Effector memory CD4-positive, alpha-beta T cell (primary cell): ENCODE data around the gene TERB2.
"Not testable (repeated sequence)": the region's sequence is repeated elsewhere in the genome, so short reads cannot be mapped to it uniquely, and the experiment has no call there.

Experiments
- DNase-seq, 3 donors: peaks; one replicate each; pipeline ENCODE4 v3.0.0-alpha.2; 2020
- H3K27ac ChIP-seq: 2 replicates; pipeline ENCODE4 v1.7.0; 2013; ENCODE audit warnings: mild to moderate bottlenecking, low read length, moderate library complexity; ENCODE audit not compliant: insufficient read depth, poor library complexity, severe bottlenecking
- H3K27me3 ChIP-seq: replicated peaks from 2 replicates; pipeline ENCODE4 v1.7.0; 2013; ENCODE audit warnings: mild to moderate bottlenecking, low read length; ENCODE audit not compliant: insufficient read depth, control insufficient read depth, poor library complexity, severe bottlenecking
- H3K36me3 ChIP-seq: 2 replicates; pipeline ENCODE4 v1.7.0; 2013; ENCODE audit warnings: mild to moderate bottlenecking, low read length, moderate library complexity; ENCODE audit not compliant: control insufficient read depth, insufficient read depth
- H3K4me1 ChIP-seq: 2 replicates; pipeline ENCODE4 v1.7.0; 2013; ENCODE audit warnings: low read length, mild to moderate bottlenecking; ENCODE audit not compliant: control insufficient read depth, insufficient read depth, poor library complexity, severe bottlenecking
- H3K4me3 ChIP-seq: 2 replicates; pipeline ENCODE4 v1.7.0; 2013; ENCODE audit warnings: low read length, low read depth, mild to moderate bottlenecking; ENCODE audit not compliant: insufficient read depth, poor library complexity, severe bottlenecking
- H3K9me3 ChIP-seq: 2 replicates; pipeline ENCODE4 v1.7.0; 2013; ENCODE audit warnings: mild to moderate bottlenecking, low read length, moderate library complexity; ENCODE audit not compliant: control insufficient read depth

TERB2 gene

DNA sequence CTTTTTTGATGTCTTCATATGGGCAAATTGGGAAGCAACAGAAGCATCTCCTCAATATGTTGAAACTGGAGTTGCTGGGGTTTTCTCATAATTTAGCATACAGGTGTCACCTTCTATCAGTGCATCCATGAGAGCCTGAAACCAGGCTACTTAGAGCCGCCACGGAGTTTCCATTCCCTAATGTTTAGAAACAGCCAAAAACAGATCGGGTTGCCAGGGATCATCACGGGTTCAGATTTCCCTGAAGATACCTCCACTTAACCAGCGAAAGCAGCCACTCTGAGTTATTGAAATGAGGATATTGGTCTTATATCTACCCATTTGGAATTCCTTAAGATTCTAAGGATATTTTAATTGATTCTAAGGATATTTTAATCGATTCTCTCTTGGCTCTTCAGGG, 14.5 kb downstream of the TERB2 start:
- H3K27ac ChIP-seq, result no peak overlapping the region

DNA sequence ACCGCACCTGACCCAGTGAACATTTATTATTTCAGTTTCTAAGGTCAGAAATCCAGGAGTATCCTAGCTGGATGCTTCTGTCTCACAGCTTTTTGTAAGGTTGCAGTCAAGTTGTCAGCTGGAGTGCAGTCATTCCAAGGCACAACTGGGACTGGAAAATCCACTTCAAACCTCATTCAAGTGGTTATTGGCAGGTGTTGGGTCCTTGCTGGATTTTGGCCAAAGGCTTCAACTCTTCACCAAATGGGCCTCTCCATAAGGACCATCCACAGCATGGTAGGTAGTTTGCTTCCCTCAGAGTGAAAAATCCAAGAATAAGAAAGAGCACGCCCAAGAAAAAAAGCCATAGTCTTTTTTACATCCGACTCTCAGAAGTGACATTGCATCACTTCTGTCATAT, 19.7 kb downstream of the TERB2 start:
- H3K36me3 ChIP-seq, H3K27ac ChIP-seq, H3K4me1 ChIP-seq, DNase-seq, H3K4me3 ChIP-seq, H3K27me3 ChIP-seq, H3K9me3 ChIP-seq: not testable (repeated sequence)

More for the DNA sequence above, 14.5 kb downstream of the TERB2 start:
- Histone ChIP-seq H3K27me3 (no peaks in the 10 kb centered on the region), H3K4me1 (no peaks in the 10 kb centered on the region), H3K9me3 (no peaks in the 10 kb centered on the region), H3K36me3 (no peaks in the 10 kb centered on the region), H3K4me3 (no peak overlapping the region)
- DNase-seq, result no peak

DNA sequence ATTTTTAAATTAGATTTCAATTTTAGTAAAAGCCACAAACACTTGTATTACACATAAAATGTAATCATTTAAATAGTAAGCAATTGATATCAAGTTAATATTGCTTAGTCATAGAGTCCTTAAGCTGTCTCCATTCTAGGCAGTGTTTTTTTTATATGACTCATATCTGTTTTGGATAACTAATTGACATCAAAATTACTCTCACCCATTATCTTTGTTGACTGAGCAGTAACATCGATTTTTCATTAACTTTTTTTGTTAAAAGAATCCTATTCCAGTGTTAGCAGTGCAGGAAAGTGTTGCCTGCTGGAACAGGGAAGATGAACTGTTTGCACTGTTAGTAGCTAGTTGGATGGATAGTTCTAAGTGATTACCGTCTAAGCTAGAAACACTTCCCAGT, 21.3 kb downstream of the TERB2 start:
- DNase-seq, H3K4me3 ChIP-seq, H3K27ac ChIP-seq, H3K27me3 ChIP-seq, H3K4me1 ChIP-seq, H3K9me3 ChIP-seq, H3K36me3 ChIP-seq: not testable (repeated sequence)

DNA sequence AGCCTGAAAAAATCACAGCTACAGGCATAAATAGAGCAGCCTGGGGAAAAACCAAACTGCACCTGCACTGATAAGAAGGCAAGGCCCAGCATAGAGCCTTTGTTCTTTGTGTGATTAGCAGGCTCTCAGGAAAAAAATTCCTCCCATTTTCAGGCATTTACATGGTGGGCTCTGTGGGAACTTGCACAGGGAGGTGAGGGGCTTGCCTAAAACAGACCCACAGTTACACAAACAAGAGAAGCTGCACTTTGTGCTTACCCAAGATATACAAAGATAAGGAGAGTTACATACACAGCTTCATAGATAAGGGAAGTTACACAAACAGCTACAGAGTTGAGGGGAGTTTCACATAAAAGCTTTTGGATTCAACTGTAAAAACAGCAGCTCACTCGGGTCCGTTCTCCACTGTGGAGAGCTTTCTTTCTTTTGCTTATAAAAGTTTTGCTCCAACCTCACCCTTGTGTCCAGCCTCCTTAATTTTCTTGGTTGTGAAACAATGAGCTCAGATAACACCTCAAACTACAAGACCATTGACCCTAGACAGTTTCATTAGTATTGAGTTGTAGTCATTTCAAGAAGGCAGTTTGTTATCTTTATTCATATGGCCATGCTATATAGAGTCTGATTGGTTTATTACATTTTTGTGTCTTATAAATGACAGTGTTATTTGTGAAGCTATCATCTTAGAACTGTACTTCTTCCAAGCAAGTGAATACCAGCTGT, 23.3 kb downstream of the TERB2 start:
- not testable (repeated sequence) for H3K36me3 ChIP-seq, H3K27me3 ChIP-seq, H3K4me3 ChIP-seq, H3K9me3 ChIP-seq, H3K4me1 ChIP-seq, H3K27ac ChIP-seq, DNase-seq

DNA sequence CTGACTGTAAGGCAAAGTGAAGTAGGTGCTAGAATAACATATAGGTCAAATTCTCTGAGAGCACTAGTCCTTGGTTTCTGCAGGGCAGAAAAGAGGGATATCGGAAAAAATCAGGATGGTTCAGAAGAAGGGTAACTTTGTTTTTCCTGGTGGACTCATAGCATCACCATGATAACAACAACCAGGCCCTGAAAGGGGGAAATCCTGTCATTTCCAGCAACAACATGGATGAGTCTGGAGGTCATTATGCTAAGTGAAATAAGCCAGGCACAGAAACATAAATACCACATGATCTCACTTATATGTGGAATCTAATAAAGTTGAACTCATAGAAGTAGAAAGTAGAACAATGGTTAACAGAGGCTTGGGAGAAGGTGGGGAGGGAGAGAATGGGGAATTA, 27.7 kb downstream of the TERB2 start:
- H3K36me3 ChIP-seq, H3K9me3 ChIP-seq, H3K4me1 ChIP-seq, H3K27ac ChIP-seq, H3K27me3 ChIP-seq, DNase-seq, H3K4me3 ChIP-seq: not testable (repeated sequence)

DNA sequence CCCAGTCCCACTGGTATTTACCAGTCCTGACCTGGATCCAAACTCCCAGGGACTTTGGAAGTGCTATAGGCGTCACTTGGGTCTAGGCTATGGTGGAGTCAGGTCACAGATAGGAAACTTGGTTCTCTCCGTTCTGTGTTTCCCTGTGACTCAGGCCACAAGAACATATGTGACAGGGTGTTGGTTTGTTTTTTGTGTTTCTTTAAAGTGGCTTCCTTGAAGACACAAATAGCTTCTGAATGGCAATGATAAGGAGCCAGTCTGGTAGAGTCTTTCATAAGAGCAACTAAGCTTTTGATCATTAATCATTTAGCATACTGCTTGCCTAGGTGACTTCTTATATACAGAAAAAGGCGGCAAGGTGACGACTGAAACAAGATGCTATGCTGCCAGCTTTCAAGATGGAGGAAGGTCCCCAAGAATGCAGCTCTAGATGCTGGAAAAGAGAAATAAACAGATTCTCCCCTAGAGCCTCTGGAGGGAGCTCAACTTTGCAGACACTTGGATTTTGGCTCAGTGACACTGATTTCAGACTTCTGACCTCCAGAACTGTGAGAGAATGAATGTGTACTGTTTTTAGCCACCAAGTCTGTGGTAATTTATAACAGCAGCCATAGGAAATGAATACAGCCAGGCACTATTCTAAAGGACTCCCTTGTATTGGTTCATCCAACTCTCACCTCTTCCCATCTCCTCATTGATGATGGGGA, 30.0 kb downstream of the TERB2 start:
- not testable (repeated sequence) for H3K4me1 ChIP-seq, H3K9me3 ChIP-seq, H3K27me3 ChIP-seq, H3K4me3 ChIP-seq, H3K36me3 ChIP-seq, DNase-seq, H3K27ac ChIP-seq

DNA sequence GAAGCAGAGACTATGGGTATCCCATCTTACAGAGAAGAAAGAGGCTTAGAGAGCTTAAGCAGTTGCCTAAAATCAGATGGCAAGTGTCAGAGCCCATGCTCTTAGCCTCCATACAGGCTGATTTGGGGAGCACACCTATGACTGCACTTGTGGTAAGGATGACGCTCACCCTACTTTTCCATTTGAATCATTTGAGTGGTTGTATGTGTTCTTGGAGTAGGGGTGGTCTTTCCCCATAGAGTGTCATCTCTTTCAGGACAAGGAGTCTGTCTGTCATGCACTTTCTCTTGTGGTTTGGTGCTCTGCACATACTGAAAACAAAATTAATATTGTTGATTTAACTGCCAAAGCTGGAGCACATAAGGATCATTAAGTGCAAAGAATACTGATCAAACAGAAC, 31.2 kb downstream of the TERB2 start:
- DNase-seq, H3K27me3 ChIP-seq, H3K27ac ChIP-seq, H3K9me3 ChIP-seq, H3K4me1 ChIP-seq, H3K4me3 ChIP-seq, H3K36me3 ChIP-seq: not testable (repeated sequence)

DNA sequence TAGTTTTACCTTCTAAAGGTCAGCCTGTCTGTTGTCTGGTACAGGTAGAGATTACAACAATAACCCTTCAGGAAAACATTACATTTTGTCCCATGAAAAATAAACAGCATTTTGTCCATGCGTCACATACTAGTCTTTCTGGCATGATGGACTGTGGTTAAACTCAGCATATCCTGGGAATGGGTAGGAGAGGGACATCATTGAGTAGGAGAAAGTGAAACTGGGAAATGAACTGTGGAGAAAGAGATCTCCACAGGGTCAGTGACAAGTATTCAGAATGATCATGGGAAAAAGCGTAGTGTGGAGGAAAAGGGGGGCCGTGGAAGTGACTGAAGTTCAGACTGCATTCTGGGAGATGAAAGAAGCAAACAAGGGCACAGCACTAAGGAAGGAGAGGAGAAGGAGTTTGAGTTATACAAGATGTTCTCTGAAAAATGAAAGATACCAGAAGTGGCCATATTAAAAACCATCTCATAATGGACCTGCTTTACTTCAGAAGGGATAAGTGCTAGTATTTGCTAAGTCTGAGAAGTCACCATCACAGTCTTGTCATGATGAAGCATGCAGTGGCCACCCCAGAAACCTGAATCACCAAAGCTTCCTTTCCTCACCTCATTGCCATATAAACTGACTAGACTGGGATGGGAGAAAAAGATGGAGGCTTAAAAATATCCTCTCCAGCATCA, 31.8 kb downstream of the TERB2 start:
- not testable (repeated sequence) for H3K27me3 ChIP-seq, H3K27ac ChIP-seq, H3K4me3 ChIP-seq, DNase-seq, H3K36me3 ChIP-seq, H3K4me1 ChIP-seq, H3K9me3 ChIP-seq

DNA sequence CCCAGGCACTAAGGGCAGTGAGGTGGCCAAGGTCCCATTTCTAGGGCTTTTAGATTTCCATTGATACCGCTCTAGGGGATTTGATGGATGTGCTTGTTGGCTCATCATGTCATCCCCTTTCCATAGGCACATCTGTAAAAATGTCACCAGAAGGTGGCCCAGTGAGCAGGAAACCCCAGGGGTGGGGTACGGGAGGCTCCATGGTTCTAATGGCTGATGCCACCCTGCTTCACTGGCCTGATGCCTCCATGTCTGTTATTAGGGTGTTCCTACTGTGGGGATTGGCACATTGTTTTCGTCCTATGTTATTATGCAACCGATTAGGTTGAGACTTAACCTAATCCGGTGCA, 32.4 kb downstream of the TERB2 start:
- not testable (repeated sequence) for H3K4me1 ChIP-seq, H3K4me3 ChIP-seq, H3K27ac ChIP-seq, H3K27me3 ChIP-seq, H3K9me3 ChIP-seq, DNase-seq, H3K36me3 ChIP-seq

DNA sequence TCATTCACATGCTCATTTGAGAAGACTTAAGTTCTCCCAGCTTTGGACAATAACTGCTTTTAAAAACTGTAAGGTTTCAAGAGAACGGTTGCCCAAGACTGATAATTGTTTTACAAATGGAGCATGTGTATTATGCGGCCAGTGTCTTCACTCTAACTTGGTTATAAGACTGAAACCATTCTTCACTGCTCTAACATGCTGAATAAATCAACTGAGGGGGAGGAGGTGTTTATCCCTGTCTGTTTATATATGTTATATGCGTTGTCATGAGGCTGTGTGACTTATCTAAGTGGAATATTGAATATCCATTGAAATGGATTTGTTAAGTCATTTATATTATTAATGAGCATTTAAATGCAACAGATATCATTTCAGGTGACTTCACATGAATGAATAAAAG, 41.1 kb downstream of the TERB2 start:
- H3K27me3 ChIP-seq, H3K4me3 ChIP-seq, DNase-seq, H3K9me3 ChIP-seq, H3K36me3 ChIP-seq, H3K27ac ChIP-seq, H3K4me1 ChIP-seq: not testable (repeated sequence)
